GM19438 (cell line): ENCODE measurements around the gene PTF1A.

ENCODE experiments used
- ATAC-seq: cut with Tn5 transposase; IDR thresholded peaks from one replicate; pipeline ENCODE4 v1.9.1; 2021; ENCODE audit warnings: low read depth; ENCODE audit not compliant: unreplicated experiment

PTF1A gene

DNA sequence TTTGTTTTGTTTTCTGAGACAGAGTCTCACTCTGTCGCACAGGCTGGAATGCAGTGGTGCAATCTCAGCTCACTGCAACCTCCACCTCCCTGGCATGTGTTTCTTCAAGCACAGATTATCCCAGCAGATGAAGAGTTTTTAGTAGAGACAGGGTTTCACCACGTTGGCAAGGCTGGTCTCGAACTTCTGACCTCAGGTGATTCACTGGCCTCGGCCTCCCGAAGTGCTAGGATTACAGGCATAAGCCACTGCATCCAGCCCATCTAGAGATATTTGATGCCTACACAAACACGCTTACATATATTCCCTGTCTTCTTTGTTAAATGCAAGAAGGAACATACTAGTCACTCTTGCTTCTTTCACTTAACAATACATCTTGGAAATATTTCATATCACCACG is 5.9 kb upstream of the PTF1A start:
- ATAC-seq = no peak

GRCh38 chr10:23186697-23187096 is 5.4 kb upstream of the PTF1A start:
- ATAC-seq = no peak

DNA sequence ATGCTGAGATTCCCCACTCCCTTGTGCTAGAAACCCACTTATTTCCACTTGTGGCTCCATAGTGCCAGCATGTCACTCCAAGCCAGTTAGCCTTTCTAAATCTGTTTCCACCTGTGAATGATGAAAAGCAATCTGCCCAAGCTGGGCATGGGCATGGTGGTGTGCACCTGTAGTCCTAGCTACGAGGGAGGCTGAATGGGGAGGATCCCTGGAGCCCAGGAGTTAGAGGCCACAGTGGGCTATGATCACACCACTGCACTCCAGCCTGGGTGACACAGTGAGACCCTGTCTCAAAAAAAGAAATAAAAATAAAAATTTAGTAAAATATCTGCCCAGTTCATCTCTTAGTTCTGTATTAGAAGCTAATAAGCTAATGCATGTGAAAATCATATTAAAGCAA is 5.0 kb upstream of the PTF1A start:
- no peak for ATAC-seq

DNA sequence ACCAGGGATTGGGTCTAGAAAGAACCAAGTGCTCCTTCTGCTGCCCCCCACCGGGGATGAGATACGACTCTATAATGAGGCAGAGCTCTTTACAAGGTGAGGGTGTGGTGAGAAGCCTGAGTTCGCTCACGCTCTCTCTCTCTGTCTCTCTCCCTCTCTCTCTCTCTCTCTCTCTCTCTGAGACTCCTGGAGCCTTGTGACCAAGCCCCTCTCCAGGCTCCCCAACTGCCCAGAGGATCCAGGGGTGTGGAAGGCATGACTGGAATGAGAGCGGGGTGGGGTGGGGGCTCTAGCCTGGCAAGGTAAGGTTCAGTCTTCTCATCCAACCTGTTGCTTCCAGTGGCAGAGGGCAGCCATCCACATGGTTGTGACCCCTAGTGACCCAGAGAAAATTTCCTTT is 3.1 kb upstream of the PTF1A start:
- no peak for ATAC-seq

DNA sequence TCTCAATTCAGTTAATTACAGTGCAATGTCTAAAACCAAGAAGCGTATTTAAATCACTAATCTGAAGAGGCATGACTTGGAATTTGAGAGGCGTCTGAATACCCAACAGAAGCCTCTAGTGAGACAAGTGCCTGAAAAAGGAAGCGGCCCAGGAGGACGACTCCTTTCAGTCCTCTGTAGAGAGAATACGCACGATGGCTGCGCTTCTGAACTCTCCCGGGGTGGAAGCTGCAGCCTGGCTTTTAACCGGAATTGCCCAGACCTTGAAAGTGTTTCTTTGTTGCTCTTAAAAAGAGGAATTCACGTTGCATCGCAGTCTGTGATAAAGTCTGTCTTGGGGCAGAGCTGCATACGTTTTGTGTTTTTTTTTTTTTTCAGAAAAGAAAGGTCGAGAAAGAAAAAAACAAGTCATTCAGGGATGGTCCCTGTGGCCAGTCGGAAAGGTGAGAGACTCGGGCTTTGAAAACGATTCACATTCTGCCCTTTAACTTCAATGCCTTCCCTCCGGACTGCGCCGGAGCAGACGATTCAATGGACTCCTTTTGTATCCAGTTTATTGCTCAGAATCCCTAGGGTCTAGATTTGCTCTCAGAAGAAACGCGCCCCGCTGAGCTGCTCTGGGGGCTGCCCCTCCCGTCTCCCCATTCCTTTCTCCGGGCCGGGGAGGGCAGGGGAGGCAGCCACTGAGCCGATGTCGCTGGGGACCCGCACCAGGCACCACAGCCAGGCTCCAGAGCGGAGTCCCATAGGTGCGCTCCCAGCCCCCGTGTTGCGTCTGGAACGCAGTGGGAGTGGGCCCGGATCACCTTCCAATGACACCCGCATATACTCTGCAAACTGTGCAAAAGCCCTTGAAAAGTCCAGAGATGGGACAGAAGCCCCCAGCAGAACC is 994 bp upstream of the PTF1A start:
- ATAC-seq = no peak

GRCh38 chr10:23192712-23193434 is 761 bp downstream of the PTF1A start:
- ATAC-seq = no peak

DNA sequence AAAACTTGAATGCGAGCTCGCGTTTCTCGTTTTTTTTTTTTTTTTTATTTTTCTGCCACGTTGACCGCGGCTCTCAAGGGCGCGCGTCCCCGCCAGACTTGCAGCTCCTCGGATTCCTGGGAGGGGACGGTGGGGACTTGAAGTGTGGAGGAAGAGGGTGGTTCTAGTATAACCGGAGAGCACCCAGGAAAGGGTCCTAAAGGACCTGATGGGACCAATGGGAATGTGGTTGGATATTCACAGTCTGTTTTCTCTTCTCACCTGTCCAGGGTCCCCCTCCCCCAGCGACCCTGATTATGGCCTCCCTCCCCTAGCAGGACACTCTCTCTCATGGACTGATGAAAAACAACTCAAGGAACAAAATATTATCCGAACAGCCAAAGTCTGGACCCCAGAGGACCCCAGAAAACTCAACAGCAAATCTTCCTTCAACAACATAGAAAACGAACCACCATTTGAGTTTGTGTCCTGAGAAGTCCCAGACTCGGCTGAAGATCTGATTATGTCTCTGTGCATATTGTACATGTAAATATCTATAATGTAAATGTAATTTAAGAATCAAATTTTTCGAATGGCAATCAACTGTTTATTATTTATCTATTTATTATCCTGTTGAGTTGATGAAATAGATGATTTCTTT is 1.4 kb downstream of the PTF1A start:
- ATAC-seq = no peak

- no peak for ATAC-seq
Measured at GRCh38 chr10:23194471-23194965, 2.4 kb downstream of the PTF1A start.

DNA sequence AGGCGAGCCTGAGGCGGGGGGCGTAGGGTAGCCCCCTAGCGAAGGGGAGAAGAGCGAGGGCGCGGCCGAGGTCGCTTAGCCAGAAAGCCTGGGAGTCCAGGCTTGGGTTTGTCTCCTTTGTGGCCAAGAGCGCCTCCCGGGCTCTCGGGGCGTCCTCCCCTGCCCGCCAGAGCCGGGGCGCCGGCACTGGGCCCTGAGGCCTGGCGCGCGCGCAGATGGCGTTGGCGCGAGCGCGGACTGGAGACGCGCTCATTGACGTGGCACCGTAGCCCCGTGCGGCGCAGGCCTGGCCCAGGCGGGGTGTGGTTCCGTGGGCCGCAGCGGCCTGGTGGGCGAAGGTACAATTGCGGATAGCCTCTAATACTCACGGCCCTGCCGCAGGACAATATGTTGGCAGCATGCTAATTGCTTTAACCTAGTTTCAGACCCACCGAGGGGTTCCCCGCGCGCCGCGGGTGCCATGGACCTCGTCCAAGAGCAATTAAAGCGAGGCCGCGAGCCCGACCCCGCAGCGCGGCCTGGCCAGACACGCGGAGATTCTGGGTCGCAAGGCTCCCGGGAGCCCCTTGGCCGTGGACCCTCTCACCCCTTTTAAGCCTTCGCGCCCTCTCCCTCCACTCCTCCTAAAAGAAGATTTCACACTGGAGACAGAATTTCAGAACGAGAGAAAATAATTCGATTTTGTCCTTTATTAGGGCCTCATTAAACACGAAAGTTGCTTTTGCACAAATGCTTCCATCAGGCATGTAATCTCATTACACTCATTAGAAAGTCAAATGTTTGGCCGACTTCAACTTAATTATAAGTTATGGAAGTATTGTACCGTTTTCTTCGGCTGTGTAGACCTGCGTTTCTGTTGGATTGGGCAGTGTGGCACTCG is 3.1 kb downstream of the PTF1A start:
- no peak for ATAC-seq

DNA sequence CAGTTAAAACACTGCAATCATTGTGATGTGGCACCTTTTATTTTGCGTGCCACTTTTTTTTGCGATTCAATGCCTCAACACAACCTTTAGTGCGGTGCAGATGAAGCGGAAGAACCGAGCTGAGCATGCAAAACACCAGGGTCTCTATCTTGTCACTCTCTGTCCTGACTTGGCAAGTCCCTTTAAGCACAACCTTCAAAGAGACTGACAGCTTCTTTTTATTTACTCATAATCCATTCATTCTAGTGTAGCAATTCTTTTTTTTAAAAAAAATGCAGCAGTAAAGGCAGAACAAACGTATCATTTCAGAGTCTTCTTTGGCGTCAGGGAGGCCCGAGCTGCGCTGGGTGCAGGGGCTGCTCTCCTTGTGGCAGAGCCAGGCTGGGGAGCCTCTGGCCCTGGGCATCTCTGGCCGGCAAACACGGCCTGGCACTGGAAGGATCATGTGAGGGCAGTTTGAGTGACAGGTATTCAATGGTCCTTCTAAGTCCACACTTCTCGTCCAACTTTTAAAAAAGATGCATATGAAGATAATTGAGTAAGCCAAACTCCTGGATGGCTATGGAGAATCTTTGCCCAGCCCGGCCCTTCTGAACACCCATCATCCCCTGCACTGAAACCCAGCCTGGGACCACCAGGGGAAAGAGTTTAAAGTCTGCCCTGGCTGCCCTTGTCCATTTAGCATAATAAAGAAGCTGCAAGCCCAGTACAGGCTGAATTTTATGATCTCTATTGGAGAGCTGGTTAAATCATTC is 3.9 kb downstream of the PTF1A start:
- ATAC-seq = no peak

DNA sequence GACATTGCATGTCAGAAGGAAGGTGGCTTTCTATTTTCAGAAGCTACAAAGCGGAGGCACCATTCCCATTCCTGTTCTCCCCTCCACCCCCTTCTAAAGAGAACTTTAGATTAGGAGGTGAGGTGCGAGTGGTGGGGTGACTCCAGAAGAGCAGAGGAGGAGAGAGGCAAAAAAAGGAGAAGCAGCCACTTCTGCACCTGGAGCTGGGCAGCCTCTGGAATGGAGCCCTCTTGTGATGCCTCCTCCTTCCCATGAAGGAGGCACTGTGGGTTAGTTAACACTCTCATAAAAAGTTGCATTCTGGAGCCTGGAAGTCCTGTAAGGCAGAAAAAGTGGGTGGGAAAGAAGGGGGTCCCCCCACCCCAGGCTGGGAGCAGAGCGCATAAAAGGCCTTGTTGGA is 4.8 kb downstream of the PTF1A start:
- ATAC-seq = no peak

DNA sequence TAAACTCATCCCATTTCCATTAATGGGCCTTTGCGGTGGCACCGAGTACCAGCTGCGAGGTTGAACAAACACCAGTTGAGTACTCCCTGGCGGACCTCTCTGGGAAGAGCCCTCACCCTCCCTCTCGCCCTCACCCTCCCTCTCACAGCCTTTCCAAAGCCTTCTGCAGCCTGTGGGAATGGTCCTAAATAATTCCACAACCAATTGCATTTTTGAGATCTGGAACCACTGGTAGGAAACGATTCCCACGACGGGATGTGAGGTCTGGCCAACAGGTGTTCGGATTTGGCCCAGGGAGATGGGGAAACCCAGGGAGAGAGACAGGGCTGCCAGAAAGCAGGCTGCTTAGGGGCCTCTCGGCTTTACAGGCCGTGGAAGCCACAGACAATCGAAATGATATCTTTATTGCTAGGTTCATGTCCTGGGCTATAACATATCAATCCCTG is 5.3 kb downstream of the PTF1A start:
- no peak for ATAC-seq

- no peak for ATAC-seq
Measured at GRCh38 chr10:23198610-23198939, 6.5 kb downstream of the PTF1A start.

DNA sequence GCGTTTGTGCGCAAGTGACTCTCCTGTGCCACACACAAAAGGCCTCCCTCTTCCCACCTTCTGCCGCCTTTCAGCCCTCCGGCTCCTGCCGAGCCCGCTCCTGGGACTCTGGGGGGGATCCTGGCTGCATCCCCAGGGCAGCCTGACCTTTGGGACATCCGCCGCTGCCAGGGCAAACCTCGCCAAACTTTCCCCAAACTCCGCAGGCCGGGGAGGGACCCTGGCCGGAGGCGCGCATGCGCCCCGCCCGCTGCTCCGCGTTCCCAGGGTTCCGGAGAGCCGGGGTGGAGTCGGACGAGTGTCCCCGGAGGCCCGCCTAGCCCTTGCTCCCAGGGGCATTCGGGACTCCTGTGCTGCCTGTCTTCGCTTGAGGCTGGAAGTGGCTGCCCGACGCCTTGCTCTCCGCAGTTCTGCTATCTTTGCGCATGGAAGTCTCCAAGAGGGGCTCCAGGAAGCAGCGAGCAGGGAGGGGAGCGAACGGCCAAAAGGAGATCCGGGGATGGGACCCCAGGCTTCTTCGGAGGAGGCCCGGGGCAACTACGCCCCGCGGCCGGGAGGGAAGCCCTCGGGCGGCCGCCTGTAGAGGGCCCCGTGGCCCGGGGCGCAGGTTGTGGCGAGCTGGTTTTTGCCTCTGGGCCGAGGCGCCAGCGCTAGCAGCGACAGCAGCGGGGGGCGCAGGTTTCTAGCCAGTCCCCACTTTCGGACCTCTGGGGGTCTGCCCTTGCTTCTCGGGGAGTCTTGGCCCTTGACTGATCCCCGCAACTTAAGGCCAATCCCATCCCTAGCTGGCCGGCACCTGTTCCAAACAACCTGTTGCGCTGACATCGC is 7.0 kb downstream of the PTF1A start:
- no peak for ATAC-seq

DNA sequence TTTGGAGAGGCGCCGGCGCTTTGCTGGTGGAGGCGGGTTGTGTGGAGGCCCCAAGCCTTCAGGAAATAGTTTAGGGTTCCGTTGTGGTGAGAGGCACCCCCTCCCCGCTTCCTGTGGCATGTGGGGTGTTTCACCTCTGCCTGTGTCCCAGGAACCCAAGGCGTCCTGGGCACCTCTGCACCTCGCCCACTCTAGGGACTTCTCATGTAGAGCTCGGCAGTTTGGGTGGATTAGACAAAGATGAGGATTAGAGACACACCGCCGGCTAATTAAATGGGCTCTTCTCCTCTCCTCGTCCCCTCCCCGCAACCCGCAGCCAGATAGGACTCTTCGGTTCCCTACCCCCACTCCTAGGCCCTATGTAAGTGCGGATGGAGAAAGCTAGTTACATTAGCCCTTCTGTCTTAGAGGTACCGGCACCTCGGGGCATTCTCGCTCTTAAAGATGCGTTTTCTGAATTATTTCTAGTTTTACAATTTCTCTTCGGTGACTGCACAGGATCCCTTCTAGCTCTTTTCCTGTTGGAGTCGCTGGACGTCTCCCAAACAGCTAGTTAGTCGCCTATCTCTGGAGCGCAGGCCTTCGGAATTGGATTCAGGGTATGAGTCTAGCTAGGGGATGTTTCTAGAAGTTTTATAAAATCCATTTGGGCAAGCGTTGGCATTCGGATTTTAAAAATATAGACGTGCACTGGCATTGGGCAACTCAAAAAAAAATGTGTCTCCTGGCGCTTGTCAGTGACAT is 7.8 kb downstream of the PTF1A start:
- no peak for ATAC-seq

DNA sequence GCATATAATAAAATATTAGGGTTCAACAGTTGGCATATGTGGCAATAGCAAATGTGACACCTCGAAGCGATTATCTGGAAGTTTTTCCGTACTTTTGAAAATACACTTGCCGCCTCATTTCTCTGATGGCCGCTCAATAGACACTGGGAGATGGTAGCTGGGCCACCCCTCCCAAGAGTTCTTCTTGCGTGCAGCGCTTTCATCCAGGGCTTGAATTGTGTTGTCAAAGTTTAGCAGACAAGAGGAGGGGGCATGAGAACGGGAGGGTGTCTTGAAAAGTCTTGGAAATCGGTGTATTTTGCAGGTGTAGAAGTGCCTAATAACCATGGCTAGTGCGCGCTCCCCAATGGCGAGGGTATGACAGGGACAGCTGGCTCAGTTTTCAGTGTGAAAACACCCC is 8.5 kb downstream of the PTF1A start:
- ATAC-seq = no peak

GRCh38 chr10:23200997-23201652 is 9.0 kb downstream of the PTF1A start:
- no peak for ATAC-seq

GRCh38 chr10:23201837-23202236 is 9.7 kb downstream of the PTF1A start:
- ATAC-seq = no peak
